Breast epithelium (tissue), 3 donors: Measurements from ENCODE around the gene COL16A1.

Source experiments
- POLR2A ChIP-seq: fragments of 450-650 bp; IDR thresholded peaks from one replicate; pipeline ENCODE4 v1.6.1; 2016; ENCODE audit warnings: antibody characterized with exemption, mild to moderate bottlenecking, moderate library complexity
- TF ChIP-seq, protein P1 (sequence below), 3 donors: fragments of 450-650 bp; IDR thresholded peaks; one replicate each; pipeline ENCODE4 v1.5.1; 2016 to 2017; ENCODE audit warnings: antibody characterized with exemption in 3 of 3, mild to moderate bottlenecking in 3 of 3, moderate library complexity in 3 of 3

DNA sequence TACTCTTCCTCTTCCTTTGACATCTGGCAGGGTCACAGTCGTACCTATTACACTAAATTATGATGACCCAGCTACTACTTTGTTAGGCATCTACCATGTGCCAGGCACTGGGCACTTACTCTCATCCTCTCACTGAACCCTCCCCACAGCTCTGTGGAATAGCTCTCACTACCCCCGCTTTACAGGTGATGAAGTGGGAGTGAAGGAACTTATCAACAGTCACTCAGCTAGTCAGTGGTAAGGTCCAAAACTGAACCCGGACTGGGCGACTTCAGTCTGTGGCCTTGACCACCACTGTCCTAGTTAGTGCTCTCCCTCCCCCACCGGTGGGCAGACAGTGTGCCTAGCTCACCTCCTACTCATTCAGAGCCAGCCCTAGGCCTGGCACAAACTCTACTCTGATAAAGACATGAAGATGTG is 48.0 kb upstream of the COL16A1 start:
- TF ChIP-seq, protein P1, sequence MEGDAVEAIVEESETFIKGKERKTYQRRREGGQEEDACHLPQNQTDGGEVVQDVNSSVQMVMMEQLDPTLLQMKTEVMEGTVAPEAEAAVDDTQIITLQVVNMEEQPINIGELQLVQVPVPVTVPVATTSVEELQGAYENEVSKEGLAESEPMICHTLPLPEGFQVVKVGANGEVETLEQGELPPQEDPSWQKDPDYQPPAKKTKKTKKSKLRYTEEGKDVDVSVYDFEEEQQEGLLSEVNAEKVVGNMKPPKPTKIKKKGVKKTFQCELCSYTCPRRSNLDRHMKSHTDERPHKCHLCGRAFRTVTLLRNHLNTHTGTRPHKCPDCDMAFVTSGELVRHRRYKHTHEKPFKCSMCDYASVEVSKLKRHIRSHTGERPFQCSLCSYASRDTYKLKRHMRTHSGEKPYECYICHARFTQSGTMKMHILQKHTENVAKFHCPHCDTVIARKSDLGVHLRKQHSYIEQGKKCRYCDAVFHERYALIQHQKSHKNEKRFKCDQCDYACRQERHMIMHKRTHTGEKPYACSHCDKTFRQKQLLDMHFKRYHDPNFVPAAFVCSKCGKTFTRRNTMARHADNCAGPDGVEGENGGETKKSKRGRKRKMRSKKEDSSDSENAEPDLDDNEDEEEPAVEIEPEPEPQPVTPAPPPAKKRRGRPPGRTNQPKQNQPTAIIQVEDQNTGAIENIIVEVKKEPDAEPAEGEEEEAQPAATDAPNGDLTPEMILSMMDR (IDR thresholded peaks at IDR 0.05): no peak
- no peak for TF ChIP-seq POLR2A
